GM13977 (cell line): ENCODE data around the gene PPP5C.

Source experiments
- DNase-seq: peaks from one replicate; pipeline ENCODE4 v3.0.0; 2012; ENCODE audit warnings: low spot score
- in situ Hi-C: fragments of 300-500 bp; cut with MboI; formaldehyde crosslinking; loops from one replicate; pipeline ENCODE4 v1.12.0; 2022; ENCODE audit warnings: low sequenced_read_pairs, low pct_unique_long_range_greater_than_20kb, mixed read lengths, inconsistent platforms; ENCODE audit not compliant: unreplicated experiment
- TF ChIP-seq, protein P1 (sequence below): IDR thresholded peaks from 2 replicates; pipeline ENCODE4 v1.5.1; 2012; ENCODE audit warnings: mild to moderate bottlenecking, control low read depth; ENCODE audit not compliant: insufficient read depth; ENCODE audit errors: extremely low read depth, missing control alignments

The PPP5C gene

GRCh38 chr19:46351241-46352041, 4.6 kb downstream of the PPP5C start:
- peak; percentile 35 for DNase-seq
- in situ Hi-C loops, result no loop called here
- TF ChIP-seq, protein P1, sequence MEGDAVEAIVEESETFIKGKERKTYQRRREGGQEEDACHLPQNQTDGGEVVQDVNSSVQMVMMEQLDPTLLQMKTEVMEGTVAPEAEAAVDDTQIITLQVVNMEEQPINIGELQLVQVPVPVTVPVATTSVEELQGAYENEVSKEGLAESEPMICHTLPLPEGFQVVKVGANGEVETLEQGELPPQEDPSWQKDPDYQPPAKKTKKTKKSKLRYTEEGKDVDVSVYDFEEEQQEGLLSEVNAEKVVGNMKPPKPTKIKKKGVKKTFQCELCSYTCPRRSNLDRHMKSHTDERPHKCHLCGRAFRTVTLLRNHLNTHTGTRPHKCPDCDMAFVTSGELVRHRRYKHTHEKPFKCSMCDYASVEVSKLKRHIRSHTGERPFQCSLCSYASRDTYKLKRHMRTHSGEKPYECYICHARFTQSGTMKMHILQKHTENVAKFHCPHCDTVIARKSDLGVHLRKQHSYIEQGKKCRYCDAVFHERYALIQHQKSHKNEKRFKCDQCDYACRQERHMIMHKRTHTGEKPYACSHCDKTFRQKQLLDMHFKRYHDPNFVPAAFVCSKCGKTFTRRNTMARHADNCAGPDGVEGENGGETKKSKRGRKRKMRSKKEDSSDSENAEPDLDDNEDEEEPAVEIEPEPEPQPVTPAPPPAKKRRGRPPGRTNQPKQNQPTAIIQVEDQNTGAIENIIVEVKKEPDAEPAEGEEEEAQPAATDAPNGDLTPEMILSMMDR, result no peak

GRCh38 chr19:46353730-46354528, 7.0 kb downstream of the PPP5C start:
- in situ Hi-C loops, result no loop called here
- DNase-seq, result no peak
- TF ChIP-seq, protein P1, result no peak

DNA sequence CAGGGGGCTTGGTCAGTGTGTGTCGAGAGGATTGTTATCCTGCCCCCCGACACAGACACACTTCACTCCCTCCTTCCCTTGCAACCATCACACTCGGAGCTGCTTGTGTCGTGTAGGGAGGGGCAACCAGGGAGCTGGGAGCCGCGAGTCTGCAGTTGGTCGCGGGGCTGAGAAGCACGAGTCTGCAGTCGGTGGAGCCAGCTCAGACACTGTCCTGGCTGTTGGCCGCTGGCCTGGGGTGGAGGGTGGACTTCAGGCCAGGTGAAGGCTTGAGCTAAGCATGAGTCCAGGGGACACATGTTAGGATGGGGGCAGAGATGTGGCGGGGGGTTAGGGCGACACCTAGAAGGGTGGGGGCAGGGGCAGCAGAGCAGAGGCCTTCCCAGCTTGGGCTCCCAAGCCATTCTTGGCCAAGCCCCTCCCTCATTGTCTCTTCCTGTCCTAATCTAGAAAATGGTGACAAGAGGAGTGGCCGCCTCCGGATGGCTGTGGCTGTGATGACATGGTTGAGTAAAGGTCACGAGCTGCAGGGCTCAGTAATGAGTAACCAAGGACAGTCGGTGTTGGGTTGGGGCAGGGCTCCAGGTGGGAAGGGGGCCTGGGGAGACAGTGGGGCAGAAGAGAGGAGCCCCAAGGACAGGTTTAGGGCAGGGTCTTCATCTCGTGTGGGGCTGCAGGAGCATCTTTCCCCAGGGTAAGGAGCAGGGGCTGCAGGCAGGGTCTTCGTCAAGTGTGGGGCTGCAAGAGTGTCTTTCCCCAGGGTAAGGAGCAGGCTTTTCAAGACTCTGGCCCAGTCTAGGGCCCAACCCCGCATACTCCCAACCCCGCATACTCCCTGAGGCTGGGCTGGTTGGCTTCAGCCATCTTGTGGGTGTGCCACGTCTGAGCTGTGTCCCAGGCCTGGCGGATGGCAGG, 8.6 kb downstream of the PPP5C start:
- in situ Hi-C loops, result no loop called here
- peak; percentile 34 for DNase-seq
- TF ChIP-seq, protein P1, result no peak

GRCh38 chr19:46356149-46357055, 9.5 kb downstream of the PPP5C start:
- in situ Hi-C loops, result no loop called here
- TF ChIP-seq, protein P1, result no peak
- no peak for DNase-seq

DNA sequence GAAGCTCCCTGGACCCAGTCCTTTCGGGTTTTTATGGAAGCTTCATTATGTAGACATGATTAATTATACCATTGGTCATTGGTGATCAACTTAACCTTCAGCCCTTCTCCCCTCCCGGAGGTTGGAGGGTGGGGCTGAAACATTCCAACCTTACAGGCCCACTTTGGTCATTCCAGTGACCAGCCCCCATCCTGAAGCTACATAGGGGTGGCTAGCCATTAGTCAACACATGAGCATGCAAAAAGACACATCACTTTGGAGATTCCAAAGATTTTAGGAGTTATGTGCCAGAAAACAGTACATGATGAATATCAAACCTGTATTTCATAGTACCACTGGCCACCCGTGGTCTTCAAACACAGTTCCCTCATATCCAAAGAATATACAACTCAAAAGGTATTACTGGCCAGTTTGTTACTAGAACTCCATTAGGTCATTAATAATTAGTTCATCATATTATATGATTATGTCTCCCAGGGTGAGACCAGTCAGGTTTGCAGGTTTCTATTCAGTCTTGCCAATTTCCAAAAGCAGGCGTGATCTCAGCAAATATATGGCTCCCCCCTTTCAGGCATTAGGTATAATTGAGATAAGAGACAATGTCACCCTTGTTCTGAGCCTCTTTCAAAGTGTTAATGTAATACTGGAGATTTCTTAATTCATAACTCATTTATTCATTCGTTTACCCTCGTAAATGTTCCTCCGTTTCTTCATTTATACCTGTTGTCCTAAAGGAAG, 11.1 kb downstream of the PPP5C start:
- TF ChIP-seq, protein P1, result no peak
- in situ Hi-C loops, result no loop called here
- no peak for DNase-seq
